AG04449 (cell line): ENCODE measurements around the gene MRNIP.

ENCODE experiments used
- CTCF ChIA-PET: fragments of 350-600 bp; formaldehyde crosslinking; extraction: SDS; loops from one replicate; lab custom pipeline; 2021; ENCODE audit warnings: antibody characterized with exemption; lab: Yijun Ruan, JAX
- POLR2A ChIA-PET: fragments of 400-600, 350-600 bp; formaldehyde crosslinking; extraction: SDS; loops from one replicate; lab custom pipeline; 2020; ENCODE audit warnings: antibody characterized with exemption, inconsistent platforms; lab: Yijun Ruan, JAX
- DNase-seq: peaks from one replicate; pipeline ENCODE4 v3.0.0-alpha.2; 2010; ENCODE audit warnings: low read depth, low spot score
- H3K4me3 ChIP-seq: 2 replicates; pipeline ENCODE4 v1.5.1; 2011; ENCODE audit warnings: low read depth, mild to moderate bottlenecking, control low read depth, low read length
- TF ChIP-seq, protein P1 (sequence below): IDR thresholded peaks from one replicate; pipeline ENCODE4 v1.5.1; 2011; ENCODE audit warnings: mild to moderate bottlenecking, moderate library complexity, low read length, control low read depth, inconsistent platforms; ENCODE audit not compliant: insufficient read depth; ENCODE audit errors: missing control alignments

MRNIP gene

DNA sequence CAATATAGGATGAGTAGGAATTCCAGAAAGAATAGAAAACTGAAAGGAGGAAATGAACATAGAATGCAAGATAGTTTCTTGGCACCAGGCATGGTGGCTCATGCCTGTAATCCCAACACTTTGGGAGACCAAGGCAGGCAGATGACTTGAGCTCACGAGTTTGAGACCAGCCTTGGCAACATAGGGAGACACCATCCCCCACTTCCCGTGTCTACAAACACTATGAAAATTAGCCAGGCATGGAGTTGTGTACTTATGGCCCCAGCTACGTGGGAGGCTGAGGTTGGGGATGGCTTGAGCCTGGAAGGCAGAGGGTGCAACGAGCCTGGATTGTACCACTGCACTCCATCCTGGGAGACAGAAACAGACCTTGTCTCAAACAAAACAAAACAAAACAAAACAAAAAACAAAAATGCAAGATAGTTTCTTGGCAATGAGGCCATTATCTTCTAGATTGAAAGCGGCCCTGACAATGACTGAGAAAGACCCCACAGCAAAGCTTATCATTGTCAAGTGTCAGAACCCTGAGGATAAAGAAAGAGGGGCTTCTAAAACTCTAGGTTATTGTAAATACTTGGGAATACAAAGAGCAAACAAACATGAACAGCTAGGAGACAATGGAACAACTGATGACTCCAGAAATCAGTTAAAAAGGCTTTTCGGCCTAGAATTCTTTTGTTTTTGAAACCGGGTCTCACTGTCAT lies 28.7 kb downstream of the MRNIP start:
- ChIA-PET POLR2A (interaction anchor here (3.1 kb wide), 1 partner anchor 10 kb away, joined by 15 read pairs; the partner anchor contains the start of gene SQSTM1), CTCF (interaction anchor here (1.2 to 1.3 kb wide), 2 partner anchors 28 to 33 kb away, joined by 3 to 4 read pairs; no protein-coding TSS in a partner anchor)
- DNase-seq = no peak
- TF ChIP-seq, protein P1, sequence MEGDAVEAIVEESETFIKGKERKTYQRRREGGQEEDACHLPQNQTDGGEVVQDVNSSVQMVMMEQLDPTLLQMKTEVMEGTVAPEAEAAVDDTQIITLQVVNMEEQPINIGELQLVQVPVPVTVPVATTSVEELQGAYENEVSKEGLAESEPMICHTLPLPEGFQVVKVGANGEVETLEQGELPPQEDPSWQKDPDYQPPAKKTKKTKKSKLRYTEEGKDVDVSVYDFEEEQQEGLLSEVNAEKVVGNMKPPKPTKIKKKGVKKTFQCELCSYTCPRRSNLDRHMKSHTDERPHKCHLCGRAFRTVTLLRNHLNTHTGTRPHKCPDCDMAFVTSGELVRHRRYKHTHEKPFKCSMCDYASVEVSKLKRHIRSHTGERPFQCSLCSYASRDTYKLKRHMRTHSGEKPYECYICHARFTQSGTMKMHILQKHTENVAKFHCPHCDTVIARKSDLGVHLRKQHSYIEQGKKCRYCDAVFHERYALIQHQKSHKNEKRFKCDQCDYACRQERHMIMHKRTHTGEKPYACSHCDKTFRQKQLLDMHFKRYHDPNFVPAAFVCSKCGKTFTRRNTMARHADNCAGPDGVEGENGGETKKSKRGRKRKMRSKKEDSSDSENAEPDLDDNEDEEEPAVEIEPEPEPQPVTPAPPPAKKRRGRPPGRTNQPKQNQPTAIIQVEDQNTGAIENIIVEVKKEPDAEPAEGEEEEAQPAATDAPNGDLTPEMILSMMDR = no peak
- H3K4me3 ChIP-seq = no peak overlapping the region

DNA sequence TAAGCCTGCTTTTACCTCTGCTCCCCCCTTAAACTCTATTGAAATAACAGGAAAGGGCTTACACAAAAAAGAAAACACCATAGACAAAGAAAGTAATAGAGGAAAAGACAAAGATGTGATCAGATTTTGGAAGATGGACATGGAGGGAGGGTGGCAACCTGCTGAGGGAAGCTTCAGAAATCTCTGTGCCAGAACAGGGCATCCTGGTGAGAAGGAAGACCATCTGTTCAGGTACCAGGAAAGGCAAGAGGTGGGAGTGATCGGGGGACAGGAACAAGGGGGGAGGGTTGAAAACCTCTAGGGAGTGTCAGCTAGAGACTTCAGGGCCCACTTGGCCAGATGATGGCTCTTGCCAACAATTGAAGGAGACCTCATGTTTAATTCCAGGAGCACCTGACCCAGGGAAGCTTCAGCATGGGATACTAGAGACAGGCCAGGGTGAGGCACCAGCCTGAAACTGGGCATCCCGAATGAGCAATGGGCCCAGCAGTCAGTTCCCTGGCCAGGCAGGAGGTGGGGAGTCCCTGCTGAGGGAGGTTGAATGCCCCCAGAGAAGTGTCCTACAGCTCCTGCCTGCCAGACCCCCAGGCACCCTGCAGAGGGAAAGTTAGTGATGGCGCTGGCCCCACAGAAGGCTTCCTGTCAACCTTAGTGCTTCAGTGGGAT lies 29.7 kb downstream of the MRNIP start:
- ChIA-PET POLR2A (no interaction called here), CTCF (interaction anchor here (0.7 to 1.4 kb wide), 3 partner anchors 9 to 66 kb away, joined by 3 to 7 read pairs (median 4); no protein-coding TSS in a partner anchor)
- TF ChIP-seq, protein P1 = no peak
- DNase-seq = no peak
- no peak overlapping the region for H3K4me3 ChIP-seq

DNA sequence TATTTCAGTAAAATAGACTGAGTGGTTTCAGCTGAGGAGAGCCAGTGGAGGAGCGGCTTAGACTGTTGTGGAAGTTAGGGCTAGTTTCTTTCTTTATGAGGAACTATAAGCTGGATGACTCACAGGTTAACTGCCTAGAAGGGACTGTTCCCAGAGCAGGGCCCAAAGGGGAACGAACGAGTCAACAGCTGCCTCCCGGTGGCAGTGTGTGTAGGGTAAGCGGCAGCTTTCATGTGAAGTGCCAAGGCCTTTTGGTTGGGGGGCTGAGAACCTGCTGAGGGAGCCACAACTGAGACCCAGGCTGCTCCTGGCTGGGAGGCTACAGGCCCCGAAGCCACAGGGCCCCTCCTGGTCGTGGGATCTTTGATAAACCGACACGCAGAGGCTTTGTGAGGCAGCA lies 30.9 kb downstream of the MRNIP start:
- CTCF ChIA-PET = interaction anchor here (0.8 to 1.4 kb wide), 3 partner anchors 25 to 78 kb away, joined by 3 to 7 read pairs (median 5); no protein-coding TSS in a partner anchor
- TF ChIP-seq, protein P1 = no peak
- H3K4me3 ChIP-seq = no peak overlapping the region
- no peak for DNase-seq
- POLR2A ChIA-PET = interaction anchor here (1.2 kb wide), 1 partner anchor 11 kb away, joined by 3 read pairs; no protein-coding TSS in a partner anchor

DNA sequence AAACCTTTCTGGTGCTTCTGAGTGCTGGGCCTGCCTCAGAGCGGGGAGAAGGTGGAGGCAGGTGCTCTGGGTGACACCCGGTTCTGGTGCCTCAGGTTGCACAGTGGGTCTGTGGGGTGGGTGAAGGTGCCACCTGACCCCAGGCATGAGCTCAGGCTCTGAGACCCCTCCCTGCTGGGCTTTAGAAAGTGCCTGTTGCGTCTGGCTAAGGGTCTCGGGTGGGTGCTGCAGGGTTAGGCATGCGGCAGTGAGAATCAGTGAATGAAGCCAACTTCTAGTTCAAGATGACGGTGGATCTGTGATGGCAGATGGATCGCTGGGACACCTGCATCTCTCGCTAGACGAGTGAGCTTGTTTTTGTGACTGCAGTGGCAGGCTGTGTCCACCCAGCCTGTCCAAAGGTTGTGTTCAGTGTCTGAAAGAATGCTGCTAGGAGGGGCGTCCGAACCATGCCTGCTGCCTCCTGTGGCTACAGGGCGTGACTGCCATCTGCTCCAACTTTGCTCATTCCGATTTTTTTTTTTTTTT lies 32.9 kb downstream of the MRNIP start:
- CTCF ChIA-PET = interaction anchor here (1.5 to 1.6 kb wide), 2 partner anchors 12 kb away, joined by 4 to 5 read pairs; no protein-coding TSS in a partner anchor
- H3K4me3 ChIP-seq = no peak overlapping the region
- POLR2A ChIA-PET = interaction anchor here (0.9 to 1.1 kb wide), 2 partner anchors 12 to 202 kb away, joined by 3 read pairs; no protein-coding TSS in a partner anchor
- no peak for DNase-seq
- TF ChIP-seq, protein P1 = no peak

DNA sequence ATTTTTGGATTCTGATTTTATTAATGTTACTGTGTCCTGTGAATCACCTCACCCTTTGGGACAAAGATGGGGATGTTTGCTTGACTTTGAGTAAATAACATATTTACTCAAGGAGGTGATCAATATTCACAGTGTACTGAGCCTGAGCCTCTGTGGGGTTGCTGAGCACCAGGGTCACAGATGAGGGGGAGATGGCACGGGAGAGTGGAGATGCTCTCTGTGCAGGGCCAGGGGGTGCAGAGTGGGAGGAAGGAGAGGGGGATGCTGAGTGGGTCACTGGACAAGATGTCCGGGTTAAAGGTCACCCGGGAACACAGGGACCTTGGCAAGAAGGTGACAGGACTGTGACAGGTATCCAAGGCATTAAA lies 33.9 kb downstream of the MRNIP start:
- no peak overlapping the region for H3K4me3 ChIP-seq
- TF ChIP-seq, protein P1 = no peak
- POLR2A ChIA-PET = no interaction called here
- CTCF ChIA-PET = interaction anchor here (0.7 to 1.6 kb wide), 2 partner anchors 13 to 43 kb away, joined by 3 to 5 read pairs; no protein-coding TSS in a partner anchor
- DNase-seq = no peak
